ENCODE results near the gene MAN2A2.

The MAN2A2 gene

GRCh38 chr15:90947577-90948357, 44.7 kb downstream of the MAN2A2 start:
- no peak for DNase-seq

GRCh38 chr15:90948506-90948905, 45.4 kb downstream of the MAN2A2 start:
- no peak for DNase-seq

- no peak for DNase-seq
Observed at GRCh38 chr15:90949979-90950675, 47.0 kb downstream of the MAN2A2 start.

GRCh38 chr15:90950676-90951075, 47.6 kb downstream of the MAN2A2 start:
- no peak for DNase-seq

GRCh38 chr15:90952901-90953677, 50.0 kb downstream of the MAN2A2 start:
- DNase-seq, result no peak

- DNase-seq, result no peak
Observed at GRCh38 chr15:90953947-90954711, 51.0 kb downstream of the MAN2A2 start.

GRCh38 chr15:90954712-90955623, 51.9 kb downstream of the MAN2A2 start, which contains the start of gene RCCD1:
TSS of gene RCCD1 (plus strand) at chr15:90954884. CDS start at chr15:90956735, 1,851 bp downstream.
- DNase-seq, result peak; percentile 82

- DNase-seq, result no peak
Observed at GRCh38 chr15:90955624-90956273, 52.6 kb downstream of the MAN2A2 start.

GRCh38 chr15:90956274-90957030, 53.4 kb downstream of the MAN2A2 start:
- DNase-seq, result peak; percentile 48

GRCh38 chr15:90957031-90957790, 54.1 kb downstream of the MAN2A2 start:
- DNase-seq, result no peak

- DNase-seq, result no peak
Observed at GRCh38 chr15:90957791-90958190, 54.7 kb downstream of the MAN2A2 start.

- DNase-seq, result no peak
Observed at GRCh38 chr15:90959028-90959595, 56.0 kb downstream of the MAN2A2 start.

- DNase-seq, result no peak
Observed at GRCh38 chr15:90959894-90960293, 56.8 kb downstream of the MAN2A2 start.

GRCh38 chr15:90960298-90961091, 57.4 kb downstream of the MAN2A2 start:
- no peak for DNase-seq

- no peak for DNase-seq
Observed at GRCh38 chr15:90962021-90962420, 58.9 kb downstream of the MAN2A2 start.

GRCh38 chr15:90966262-90966661, 63.2 kb downstream of the MAN2A2 start:
- DNase-seq, result no peak

- DNase-seq, result no peak
Observed at GRCh38 chr15:90967206-90967605, 64.1 kb downstream of the MAN2A2 start.

- DNase-seq, result no peak
Observed at GRCh38 chr15:90968434-90968833, 65.3 kb downstream of the MAN2A2 start.

Measured in effector CD8-positive, alpha-beta T cell (primary cell).